ENCODE measurements around the gene AHNAK2.

Gene AHNAK2

GRCh38 chr14:104979758-104980610 is 1.8 kb upstream of the AHNAK2 start:
- no peak overlapping the region for H3K27ac ChIP-seq
- TF ChIP-seq ZFX (IDR thresholded peaks at IDR 0.05; ENCODE audit: borderline replicate concordance) (no peak), CTCF (IDR thresholded peaks at IDR 0.05) (no peak)

GRCh38 chr14:104978746-104979691 is 845 bp upstream of the AHNAK2 start:
- no peak overlapping the region for H3K27ac ChIP-seq
- TF ChIP-seq CTCF (IDR thresholded peaks at IDR 0.05) (no peak), ZFX (IDR thresholded peaks at IDR 0.05; ENCODE audit: borderline replicate concordance) (no peak)

GRCh38 chr14:104977008-104977680 is 1.0 kb downstream of the AHNAK2 start:
- TF ChIP-seq CTCF (IDR thresholded peaks at IDR 0.05) (no peak), ZFX (IDR thresholded peaks at IDR 0.05; ENCODE audit: borderline replicate concordance) (no peak)
- peak overlapping the region; percentile 58 for H3K27ac ChIP-seq

- H3K27ac ChIP-seq, result no peak overlapping the region
- TF ChIP-seq ZFX (IDR thresholded peaks at IDR 0.05; ENCODE audit: borderline replicate concordance), result no peak
- peak; percentile 94 for TF ChIP-seq CTCF (IDR thresholded peaks at IDR 0.05)
Measured at GRCh38 chr14:104976198-104977007, 1.8 kb downstream of the AHNAK2 start.

GRCh38 chr14:104975481-104976197 is 2.5 kb downstream of the AHNAK2 start:
- no peak overlapping the region for H3K27ac ChIP-seq
- TF ChIP-seq ZFX (IDR thresholded peaks at IDR 0.05; ENCODE audit: borderline replicate concordance) (no peak), CTCF (IDR thresholded peaks at IDR 0.05) (no peak)

All from 22Rv1 (cell line).